GM19463 (cell line): ENCODE measurements around the gene CD247.

ENCODE experiments used
- ATAC-seq: cut with Tn5 transposase; IDR thresholded peaks from one replicate; pipeline ENCODE4 v1.9.1; 2021; ENCODE audit warnings: mild to moderate bottlenecking, moderate library complexity; ENCODE audit not compliant: unreplicated experiment

CD247 gene

GRCh38 chr1:167463875-167464575 is 54.3 kb downstream of the CD247 start:
- ATAC-seq, result no peak

GRCh38 chr1:167463080-167463479 is 55.2 kb downstream of the CD247 start:
- no peak for ATAC-seq

GRCh38 chr1:167462341-167462740 is 56.0 kb downstream of the CD247 start:
- no peak for ATAC-seq

- no peak for ATAC-seq
Observed at GRCh38 chr1:167460836-167461235, 57.5 kb downstream of the CD247 start.

GRCh38 chr1:167457936-167458584 is 60.3 kb downstream of the CD247 start:
- no peak for ATAC-seq

- no peak for ATAC-seq
Observed at GRCh38 chr1:167456926-167457325, 61.4 kb downstream of the CD247 start.

GRCh38 chr1:167456524-167456923 is 61.8 kb downstream of the CD247 start:
- no peak for ATAC-seq

- ATAC-seq, result peak; percentile 43
Observed at GRCh38 chr1:167455786-167456446, 62.4 kb downstream of the CD247 start.

GRCh38 chr1:167454894-167455785 is 63.2 kb downstream of the CD247 start:
- peak; percentile 50 for ATAC-seq

- ATAC-seq, result no peak
Observed at GRCh38 chr1:167454304-167454893, 63.9 kb downstream of the CD247 start.

GRCh38 chr1:167453123-167453522 is 65.2 kb downstream of the CD247 start:
- ATAC-seq, result no peak

- no peak for ATAC-seq
Observed at GRCh38 chr1:167452483-167452882, 65.8 kb downstream of the CD247 start.

- ATAC-seq, result no peak
Observed at GRCh38 chr1:167450843-167451242, 67.5 kb downstream of the CD247 start.

GRCh38 chr1:167447521-167448136 is 70.7 kb downstream of the CD247 start:
- ATAC-seq, result peak; percentile 92

GRCh38 chr1:167446966-167447365 is 71.4 kb downstream of the CD247 start:
- no peak for ATAC-seq

GRCh38 chr1:167443757-167444156 is 74.6 kb downstream of the CD247 start:
- no peak for ATAC-seq

GRCh38 chr1:167442854-167443565 is 75.3 kb downstream of the CD247 start:
- ATAC-seq, result no peak

- peak; percentile 92 for ATAC-seq
Observed at GRCh38 chr1:167442142-167442848, 76.0 kb downstream of the CD247 start.

- no peak for ATAC-seq
Observed at GRCh38 chr1:167441222-167441621, 77.1 kb downstream of the CD247 start.
